Skeletal muscle cell (primary cell): Measurements from ENCODE around the gene LAMA1.

Experiments
- DNase-seq: peaks from one replicate; pipeline ENCODE4 v3.0.0-alpha.2; 2010; ENCODE audit warnings: low read depth
- H3K4me3 ChIP-seq: 2 replicates; pipeline ENCODE4 v1.5.1; 2011; ENCODE audit warnings: low read depth, mild to moderate bottlenecking, control low read depth, low read length, moderate library complexity

Gene LAMA1

DNA sequence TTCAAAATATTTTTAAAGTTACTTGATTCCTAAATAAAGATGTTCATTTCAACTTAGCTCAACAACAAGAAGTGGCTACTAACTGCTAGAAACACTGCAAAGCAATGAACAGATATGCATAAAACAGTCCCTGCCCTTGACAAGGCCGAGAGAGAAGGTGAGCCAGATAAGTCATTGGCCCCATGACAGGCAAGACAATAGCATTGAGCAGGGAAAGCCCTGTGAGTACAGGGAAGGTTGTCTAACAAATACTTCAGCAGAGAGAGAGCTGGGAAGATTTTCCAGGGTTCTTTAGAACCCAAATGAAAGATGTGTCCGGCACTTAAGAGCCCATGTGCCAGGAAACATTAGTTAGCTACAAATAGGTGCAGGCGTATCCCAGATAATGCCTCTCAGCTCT, 4.7 kb downstream of the LAMA1 start:
- no peak for DNase-seq
- H3K4me3 ChIP-seq = no peak overlapping the region

DNA sequence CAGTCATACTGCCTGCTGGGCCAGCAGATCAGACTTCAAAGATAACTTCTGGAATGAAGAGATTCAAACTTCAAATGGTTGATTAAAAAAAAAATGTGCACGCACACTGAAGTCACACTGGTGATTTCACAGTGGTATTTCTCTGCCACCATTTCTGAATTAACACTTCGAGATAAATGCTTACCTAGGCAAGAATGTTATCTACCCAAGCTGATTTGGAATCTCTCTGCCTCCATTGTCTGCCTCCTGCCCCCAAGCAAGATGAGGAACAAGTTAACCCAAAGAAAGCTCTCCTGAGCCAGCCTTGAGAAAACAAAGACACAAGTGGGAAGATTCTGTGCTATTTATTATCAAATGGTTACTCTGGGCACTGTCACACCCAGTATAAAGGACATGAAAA, 6.5 kb downstream of the LAMA1 start:
- H3K4me3 ChIP-seq = no peak overlapping the region
- no peak for DNase-seq

DNA sequence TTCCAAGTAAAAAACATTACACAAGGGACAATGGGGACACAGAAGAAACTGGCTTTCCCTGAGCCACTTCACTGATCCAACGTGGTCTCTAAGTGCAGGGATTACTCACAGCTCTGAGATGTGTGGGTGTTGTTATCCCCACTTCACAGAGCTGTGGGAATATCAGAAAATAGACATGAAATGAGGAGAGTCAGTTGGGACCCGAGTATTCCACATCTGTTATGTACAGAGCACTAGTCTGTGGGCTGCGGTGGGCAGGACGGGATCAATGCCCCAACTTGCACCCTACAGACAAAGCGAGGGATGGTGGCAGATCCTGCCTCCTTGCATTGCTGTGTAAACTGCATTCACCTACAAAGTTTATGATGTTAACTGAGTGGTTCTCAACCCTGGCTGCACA, 11.7 kb downstream of the LAMA1 start:
- DNase-seq = no peak
- H3K4me3 ChIP-seq = no peak overlapping the region

DNA sequence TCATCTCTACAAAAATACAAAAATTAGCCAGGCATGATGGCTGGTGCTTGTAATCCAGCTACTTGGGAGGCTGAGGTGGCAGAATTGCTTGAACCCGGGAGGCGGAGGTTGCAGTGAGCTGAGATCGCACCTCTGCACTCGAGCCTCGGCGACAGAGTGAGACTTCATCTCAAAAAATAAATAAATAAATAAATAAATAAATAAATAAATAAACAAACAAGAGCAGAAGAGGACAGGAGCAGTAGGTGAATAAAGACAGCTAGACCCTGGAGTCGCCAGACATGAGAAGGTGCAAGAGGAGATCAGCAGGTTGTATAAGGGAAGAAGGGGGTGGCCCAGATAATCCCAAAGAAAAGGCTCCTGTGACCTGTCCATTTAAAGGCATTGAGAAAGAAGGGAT, 12.3 kb downstream of the LAMA1 start:
- H3K4me3 ChIP-seq = no peak overlapping the region
- no peak for DNase-seq

DNA sequence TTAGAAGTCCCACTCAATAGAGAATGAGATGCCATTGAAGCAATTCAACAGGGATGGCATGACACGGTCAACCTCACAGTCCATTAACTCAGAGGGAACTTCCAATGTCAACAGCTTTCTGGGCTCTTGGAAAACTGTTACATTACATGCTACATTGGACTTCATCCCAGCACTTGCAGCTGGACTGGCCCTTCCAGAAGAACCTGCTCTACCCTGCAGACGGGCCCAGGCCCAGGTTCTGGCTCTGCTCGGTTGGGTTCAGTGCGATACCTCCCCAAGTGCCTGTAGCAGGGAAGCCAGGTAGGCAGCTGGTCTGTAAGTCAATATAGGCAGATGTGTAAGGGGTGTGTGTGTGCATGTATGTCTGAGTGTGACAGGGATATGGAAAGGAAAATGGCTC, 12.9 kb downstream of the LAMA1 start:
- H3K4me3 ChIP-seq = no peak overlapping the region
- DNase-seq = no peak

DNA sequence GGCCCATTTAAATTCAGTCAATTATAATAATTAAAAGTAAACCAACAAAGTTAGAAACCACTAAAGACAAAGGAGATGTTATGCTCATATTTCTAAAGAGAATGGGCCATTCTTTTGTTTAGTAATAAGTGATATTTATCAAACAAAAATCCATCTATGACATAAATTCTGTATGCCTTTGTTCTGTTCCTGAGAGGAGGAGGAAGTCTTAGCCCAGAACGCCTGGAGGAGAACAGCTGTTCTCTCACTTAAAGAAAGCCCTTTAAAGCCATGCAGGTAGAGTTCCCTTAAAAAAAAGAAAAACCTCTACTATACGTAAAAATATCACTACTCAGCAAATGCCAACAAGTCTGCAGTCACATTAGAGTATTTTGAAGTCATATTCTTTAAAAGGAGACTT, 15.5 kb downstream of the LAMA1 start:
- DNase-seq = no peak
- H3K4me3 ChIP-seq = no peak overlapping the region

DNA sequence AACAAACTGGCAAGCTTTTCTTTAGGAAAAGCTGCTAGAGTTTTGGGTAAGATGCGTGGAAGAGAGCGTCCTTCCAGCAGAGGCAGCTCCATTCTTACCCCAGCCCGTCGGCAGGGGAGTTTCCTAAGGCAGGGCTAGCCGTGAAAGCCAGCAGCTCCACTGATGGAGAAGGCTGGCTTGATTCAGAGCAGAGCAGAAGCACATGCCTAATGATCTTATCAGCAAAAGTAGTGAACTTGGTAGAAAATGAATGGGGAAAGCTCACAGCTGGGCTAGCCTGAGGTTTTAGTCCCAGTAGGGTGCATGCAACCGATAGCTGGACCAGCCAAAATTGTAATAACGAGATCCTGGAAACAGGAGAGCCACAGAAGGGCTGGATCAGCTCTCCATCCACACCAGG, 20.8 kb downstream of the LAMA1 start:
- DNase-seq = no peak
- H3K4me3 ChIP-seq = no peak overlapping the region

DNA sequence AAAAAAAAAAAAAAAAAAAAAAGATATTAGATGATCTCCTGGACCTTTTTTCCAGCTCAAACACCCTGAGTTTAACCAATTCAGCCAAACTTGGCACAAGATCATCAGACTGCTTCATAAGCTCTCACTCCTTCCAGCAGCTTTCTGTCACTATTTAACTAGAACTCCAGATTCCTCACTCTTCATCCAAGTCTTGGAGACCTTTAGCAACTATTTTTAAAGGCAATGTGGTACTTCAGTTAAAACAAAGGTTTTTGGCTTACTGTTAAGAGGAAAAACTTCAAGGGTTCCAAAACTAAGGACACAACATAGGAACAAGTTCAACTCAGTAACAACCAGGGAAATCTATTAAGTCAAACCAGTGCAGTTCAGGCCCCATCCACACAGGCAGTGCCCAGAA, 23.2 kb downstream of the LAMA1 start:
- no peak for DNase-seq
- H3K4me3 ChIP-seq = no peak overlapping the region

DNA sequence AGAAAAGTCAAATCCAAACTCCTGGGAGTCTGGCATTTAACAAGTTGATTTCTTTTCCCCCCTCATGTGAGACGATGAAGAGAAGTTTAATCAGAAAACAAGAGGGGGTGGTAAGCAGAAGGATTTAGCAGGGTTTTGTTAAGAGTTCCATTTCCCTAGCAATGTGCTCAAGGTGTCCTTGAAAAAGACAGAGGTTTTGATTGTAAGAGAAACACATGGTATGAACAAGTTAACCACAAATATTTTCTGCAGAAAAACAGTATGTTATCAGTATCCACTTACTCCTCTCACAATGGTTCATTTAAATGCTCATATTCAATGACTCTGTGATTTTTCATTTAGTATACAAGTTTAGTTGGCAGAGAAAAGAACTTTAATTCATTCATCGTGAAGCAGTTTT, 26.8 kb downstream of the LAMA1 start:
- DNase-seq = no peak
- H3K4me3 ChIP-seq = no peak overlapping the region

DNA sequence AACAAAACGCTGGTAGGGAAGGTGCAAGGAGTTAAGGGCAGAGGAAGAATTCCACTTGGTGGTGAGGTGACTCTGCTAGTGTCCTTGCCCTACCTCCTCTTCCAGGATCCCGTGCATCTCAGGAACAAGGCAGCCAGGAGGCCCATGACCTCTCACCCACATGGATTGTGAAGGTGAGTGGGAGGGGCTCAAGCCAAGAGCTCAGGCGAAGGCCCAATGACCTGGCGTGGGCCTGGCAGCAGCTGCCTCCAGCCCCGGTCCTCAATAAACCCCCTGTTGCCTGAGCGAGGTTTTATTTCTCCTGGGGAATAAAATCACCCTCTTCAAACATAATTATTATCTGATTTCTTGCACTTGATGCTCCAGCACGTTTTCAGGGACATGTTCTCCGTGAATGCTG, 28.2 kb downstream of the LAMA1 start:
- no peak for DNase-seq
- no peak overlapping the region for H3K4me3 ChIP-seq

DNA sequence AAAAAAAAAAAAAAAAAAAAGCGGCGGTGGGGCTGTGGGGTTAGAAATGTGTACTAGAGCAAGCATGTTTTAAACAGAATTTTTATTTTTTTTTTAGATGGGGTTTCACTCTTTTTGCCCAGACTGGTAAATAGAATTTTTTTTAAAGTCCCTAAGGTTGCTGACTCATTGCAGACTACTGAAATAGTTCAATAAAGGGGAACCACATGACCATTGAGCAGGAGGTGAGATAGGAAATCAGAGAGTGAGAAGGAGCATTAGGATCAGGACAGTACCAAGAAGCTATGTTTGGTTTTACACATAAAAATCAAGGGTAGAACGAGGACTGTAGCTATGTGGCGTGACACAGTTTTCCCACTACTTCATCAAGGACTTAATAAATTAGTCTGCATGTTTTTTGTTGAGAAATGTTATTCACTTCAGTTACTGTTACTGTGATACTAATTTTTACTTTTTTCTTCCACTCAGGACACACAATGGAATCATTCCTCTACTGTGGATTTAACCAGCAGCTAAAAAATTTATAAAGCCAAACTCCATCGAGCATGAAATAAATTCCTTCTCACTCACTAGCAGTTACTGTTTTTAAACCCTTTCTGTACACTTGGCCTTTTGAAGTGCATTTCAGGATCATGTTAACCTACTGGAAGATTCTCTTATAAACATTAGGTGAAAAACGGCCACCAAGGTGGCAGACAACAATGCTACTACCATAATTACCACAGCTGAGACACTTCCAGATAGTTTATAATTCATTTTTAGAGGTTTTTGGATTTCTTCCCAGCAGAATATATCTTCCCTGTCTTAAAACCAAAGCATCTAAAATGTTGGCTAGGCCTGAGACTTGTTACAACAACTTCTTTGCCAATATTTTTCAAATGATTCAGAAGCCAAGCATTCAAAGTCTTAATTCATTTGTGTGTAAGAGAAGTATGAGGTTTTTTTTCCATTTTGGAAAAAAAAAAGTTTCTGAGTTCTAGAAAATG, 33.2 kb downstream of the LAMA1 start:
- DNase-seq = peak; percentile 61

DNA sequence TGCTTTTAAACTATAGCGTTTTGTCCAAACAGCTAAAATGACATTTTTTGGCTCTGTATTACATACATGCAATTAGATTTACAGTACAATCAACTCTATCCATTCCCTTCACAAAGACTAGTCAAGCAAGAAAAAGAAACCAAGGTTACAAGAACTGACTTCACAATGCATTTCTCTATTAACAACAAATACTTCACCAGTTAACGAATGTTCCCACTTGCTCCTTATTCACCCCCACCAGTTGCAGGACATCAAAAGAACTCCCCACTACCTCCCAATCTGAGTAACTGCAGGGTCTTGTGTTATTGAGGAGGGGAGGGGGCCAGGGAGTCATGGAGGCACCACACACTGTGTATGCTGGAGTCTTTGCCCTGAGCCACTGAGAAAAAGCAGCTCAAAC, 34.9 kb downstream of the LAMA1 start:
- H3K4me3 ChIP-seq = no peak overlapping the region

More for the DNA sequence above, 33.2 kb downstream of the LAMA1 start:
- no peak overlapping the region for H3K4me3 ChIP-seq

DNA sequence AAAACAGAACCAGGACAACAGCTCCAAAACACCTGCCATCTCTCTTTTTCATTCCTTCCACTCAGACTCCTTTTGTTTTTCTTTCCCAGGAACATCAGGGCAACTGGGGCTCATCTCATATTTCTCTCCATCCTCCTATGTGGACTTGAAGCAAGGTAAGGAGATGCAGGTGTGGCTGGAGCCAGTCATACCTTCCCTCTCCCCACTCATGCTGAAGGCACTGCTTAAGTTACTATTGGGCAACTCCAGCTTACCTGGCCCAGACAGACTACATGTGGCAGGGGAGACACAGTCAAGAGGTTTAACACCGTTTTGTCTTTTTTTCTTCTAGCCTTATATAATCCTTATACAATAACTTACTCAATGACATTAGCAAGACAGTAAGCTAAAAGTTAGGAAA, 38.4 kb downstream of the LAMA1 start:
- no peak for DNase-seq
- H3K4me3 ChIP-seq = no peak overlapping the region

More for the DNA sequence above, 34.9 kb downstream of the LAMA1 start:
- no peak for DNase-seq

DNA sequence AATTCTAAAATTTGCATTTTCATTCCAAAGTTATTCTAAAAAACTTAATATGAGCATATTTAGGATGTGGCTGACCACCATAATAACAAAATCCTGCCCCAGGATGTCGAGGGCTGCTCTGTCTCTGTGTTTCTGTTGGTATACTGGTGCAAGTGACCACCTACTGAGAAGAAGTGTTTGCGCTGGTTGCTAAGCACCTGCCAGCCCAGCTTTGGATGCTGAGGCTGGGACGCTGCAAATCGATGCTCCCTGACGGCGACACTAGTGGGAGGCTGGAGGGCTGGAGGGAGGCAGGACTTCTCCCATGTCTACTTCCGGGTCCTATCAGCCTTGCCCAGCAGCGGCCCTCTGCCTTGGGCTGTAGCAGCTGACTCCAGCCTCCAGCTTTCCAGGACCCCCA, 45.0 kb downstream of the LAMA1 start:
- no peak overlapping the region for H3K4me3 ChIP-seq
- no peak for DNase-seq

DNA sequence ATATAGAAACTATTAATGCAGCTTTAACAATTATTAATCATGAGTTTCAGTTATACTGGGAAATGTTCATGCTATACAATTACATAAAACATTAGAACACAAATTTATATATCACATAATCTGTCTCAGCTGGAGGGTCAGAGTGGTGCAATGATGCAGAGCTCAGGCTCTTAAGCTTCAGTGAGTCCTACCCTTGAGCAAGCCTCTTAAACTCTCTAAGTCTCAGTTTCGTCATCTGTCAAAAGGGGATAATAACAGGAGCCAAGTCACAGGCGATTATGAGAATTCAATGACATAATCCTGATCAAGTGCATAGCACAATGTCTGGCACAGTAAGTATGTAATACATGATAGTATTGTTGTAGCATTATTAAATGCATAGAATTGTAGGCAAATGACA, 46.0 kb downstream of the LAMA1 start:
- no peak for DNase-seq

DNA sequence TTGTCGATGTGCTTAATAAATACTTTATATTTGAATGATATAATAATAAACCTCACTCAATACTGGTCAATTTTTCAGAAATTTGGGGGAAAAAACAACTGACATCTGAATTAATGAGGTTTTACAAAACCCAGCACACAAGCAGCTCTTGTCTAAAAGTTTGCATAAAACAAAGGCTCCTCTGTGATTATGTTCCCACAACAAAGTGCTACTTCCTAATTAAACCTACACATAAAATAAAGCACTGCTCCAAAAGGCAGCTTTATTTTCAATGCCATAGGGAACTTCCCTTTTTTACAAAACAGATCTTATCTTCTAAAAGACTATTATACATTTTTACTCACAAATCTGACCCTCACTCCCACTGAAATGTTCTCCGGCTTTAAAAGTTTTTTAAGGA, 47.1 kb downstream of the LAMA1 start:
- DNase-seq = no peak
- H3K4me3 ChIP-seq = no peak overlapping the region

More for the DNA sequence above, 46.0 kb downstream of the LAMA1 start:
- no peak overlapping the region for H3K4me3 ChIP-seq

DNA sequence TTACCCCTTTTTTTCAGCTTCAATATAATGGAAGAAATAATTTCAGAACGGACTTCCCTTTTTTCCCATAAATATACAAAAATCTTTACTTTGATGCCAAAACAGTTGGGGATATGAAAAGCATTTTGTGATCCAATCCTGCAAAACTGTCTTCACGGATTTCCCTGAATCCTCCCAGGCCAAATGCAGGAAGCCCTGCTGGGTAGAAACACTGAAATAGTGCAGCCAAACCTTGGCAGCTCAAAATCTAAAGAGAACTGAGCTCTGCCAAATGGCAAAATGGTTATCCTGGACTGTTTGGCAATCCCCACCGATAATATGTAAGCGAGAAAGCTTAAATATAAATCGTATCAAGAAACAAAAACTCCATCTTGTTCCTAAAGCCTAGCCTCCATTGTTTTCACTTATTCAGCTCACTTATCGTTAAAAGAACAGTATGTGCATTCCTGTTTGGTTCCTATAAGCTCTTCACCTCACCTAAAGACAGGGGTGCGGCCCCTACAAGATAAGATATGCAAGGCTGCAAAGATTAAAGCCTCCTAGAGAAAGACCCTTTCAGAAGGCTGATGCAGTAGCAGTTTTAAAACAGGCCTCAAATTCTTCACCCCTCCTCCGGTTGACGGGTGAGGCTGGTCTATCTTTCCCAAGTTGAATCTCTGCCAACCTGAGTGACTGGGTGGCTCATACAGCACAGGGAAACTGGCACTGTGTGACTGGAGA, 48.6 kb downstream of the LAMA1 start:
- no peak overlapping the region for H3K4me3 ChIP-seq
- no peak for DNase-seq

DNA sequence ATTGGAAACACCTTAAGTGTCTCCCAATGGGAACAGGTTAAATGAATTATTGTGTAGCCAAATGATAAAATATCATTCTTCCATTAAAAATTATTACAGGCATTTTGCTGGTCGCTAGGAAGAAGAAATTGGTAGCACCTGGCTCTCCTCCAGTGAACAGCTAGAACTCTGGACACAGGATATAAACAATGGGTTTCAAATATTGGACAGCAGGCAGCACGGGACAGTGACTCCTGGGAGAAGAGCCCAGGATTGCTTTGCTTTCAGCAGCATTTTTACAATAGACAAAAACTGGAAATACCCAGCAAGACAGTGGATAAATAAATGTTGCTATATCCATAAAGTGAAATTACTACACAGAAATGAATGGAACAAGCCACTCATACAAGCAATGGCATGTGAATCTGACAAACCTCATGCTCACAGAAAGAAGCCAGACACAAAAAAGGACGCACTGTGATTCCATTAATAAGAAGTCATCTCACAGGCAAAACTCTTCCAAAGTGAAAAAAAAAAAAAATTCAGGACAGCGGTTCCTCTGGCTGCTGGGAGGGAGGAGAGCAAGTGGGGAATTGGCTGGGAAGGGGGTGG, 50.5 kb downstream of the LAMA1 start:
- no peak overlapping the region for H3K4me3 ChIP-seq
- no peak for DNase-seq

DNA sequence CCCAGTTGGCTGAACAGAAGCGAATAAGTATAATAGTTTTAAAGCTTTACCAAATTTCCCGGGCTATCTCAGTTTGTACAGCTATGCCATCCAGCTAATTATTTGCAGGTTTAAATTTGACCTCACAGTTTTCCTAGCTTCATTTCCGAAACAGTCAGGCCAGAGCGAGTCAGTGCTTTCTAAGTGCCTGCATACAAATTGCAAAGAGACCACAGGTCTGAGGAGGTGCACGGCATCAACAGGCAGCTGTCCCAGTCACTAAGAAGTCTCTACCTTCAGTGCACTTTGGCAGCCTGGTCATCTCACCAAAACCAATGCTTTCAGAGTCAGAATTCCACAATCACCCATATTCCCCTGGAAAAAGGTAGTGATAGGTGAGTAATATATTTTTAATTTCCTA, 51.9 kb downstream of the LAMA1 start:
- no peak for DNase-seq
- H3K4me3 ChIP-seq = no peak overlapping the region

DNA sequence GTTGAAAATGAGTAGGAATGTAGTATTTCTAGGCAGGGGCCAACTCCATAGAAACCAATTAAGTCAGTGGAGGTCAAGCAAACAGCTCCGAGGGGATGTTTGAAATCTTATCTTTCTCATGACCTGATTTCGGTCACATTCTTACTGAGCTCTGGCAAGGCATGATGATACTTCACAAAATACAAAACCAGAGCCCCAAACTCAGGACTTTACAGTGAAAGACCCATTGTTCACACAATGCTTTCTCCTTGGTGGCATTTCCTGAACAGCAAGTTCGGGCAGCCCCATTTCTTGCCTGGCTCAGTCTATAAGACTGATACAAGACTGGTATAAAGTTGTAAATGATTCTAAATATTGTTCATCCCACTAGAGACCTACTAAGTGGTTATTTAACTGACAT, 53.3 kb downstream of the LAMA1 start:
- no peak overlapping the region for H3K4me3 ChIP-seq
- DNase-seq = no peak
